ENCODE data around the gene CDKL5. TPM values are rescaled to one million over a fixed set of nuclear protein-coding genes. Genes with fewer than 3 reads are reported as not detected.

The CDKL5 gene
- total RNA-seq: 10 to 100 TPM; 15.3 to 27.7 TPM
- 10 to 100 TPM; 10.6 to 15.3 TPM for polyA plus RNA-seq (ENCODE audit: insufficient read length in 2 of 2)
- long read RNA-seq, donor 1: 0 reads
- long read RNA-seq, donor 2, partial matches to known transcripts: 0 of 2 reads
- long read RNA-seq, donor 2, other reads (novel, unspliced or antisense): 0 of 2 reads
- long read RNA-seq, donor 3: 0 reads
- long read RNA-seq, donor 4: 0 reads

DNA sequence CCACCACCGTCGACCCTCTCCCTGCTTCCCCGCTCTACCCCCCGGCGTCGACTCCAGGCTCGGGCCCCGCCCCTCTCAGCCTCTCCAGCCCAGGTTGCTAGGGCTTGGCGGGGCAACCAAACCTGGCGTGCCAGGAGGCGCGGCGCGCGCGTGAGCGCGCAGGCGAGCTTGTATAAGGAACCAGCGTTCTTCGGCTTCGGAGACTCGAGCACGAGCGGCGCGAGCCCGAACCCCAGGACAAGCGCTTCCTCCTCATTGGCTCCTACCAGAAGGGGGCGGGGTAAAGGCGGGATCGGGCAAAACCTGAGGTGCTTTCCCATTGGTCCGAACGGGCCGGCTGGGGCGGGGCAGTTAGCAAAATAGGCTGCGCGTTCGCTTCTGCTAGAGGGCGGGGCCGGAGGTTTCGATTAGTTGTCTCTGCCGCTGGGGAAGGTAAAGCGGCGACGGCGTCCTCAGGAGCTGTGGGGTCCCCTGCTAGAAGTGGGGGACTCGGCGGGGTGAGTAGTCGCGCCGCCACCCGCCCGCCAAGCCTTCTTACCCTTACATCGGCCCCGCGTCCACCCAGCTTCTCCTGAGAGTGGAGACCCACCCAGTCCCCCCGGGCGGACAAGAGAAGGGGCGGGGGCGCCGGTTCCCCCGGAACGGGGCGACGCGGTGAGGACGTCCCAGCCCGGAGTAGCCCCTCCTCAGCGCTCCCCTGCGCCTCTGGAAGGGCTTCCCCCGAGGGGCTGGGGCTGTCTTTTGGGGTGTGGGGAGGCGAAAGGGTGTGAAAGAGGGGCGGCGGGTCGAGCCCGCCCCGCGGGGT, at the start of gene CDKL5:
Gene CDKL5, plus strand, starts transcription at position 410 of the 805 bp plus-strand sequence. CDS start 81,489 bp downstream, outside the sequence.
- Histone ChIP-seq H3K27me3 (ENCODE audit: control insufficient read depth, insufficient read depth, low read length) (peaks cover 8% of the 10 kb centered on the region), H3K4me3 (ENCODE audit: low read depth, low read length) (peak within 1 kb of the TSS; percentile 73), H3K4me1 (ENCODE audit: control insufficient read depth, insufficient read depth, low read length) (no peaks in the 10 kb centered on the region), H3K9me3 (ENCODE audit: control insufficient read depth, insufficient read depth, low read length) (no peaks in the 10 kb centered on the region), H3K27ac (ENCODE audit: low read depth, low read length) (peak within 1 kb of the TSS; percentile 88), H3K36me3 (ENCODE audit: control insufficient read depth, insufficient read depth, low read length) (no peaks in the 10 kb centered on the region)
- WGBS (ENCODE audit: insufficient coverage): 7% methylated on average over 68 of the region's 79 CpGs
- DNase-seq (ENCODE audit: low read depth in 4 of 6, low spot score in 6 of 6): peak; percentile 81 to 99 (median 91)

- H3K9me3 ChIP-seq (ENCODE audit: control insufficient read depth, insufficient read depth, low read length): no peaks in the 10 kb centered on the region
- whole genome bisulfite sequencing (ENCODE audit: insufficient coverage): 37% methylated on average over 5 of the region's 6 CpGs
- no peak overlapping the region for H3K4me3 ChIP-seq (ENCODE audit: low read depth, low read length)
- no peak overlapping the region for H3K27ac ChIP-seq (ENCODE audit: low read depth, low read length)
- H3K4me1 ChIP-seq (ENCODE audit: control insufficient read depth, insufficient read depth, low read length): no peaks in the 10 kb centered on the region
- no peak for DNase-seq (ENCODE audit: low read depth in 4 of 6, low spot score in 6 of 6)
- no peaks in the 10 kb centered on the region for H3K27me3 ChIP-seq (ENCODE audit: control insufficient read depth, insufficient read depth, low read length)
- H3K36me3 ChIP-seq (ENCODE audit: control insufficient read depth, insufficient read depth, low read length): no peaks in the 10 kb centered on the region
Observed at GRCh38 chrX:18377796-18378195, 47.6 kb upstream of the CDKL5 start.

DNA sequence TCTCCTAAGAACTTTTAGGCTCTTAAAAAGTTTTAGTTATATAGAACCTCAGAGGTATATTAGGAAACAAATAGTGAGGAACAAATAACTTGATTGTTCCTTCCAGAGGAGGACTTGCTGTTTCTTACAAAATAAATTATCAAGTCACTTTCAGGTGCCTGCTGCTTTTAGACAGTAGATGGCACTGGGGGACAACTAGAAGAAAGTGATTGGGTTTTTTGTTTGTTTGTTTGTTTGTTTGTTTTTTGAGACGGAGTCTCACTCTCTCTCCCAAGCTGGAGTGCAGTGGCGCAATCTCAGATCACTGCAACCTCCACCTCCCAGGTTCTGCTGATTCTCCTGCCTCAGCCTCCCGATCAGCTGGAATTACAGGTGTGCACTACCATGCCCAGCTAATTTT, 35.4 kb upstream of the CDKL5 start:
- Histone ChIP-seq H3K27me3 (ENCODE audit: control insufficient read depth, insufficient read depth, low read length) (no peaks in the 10 kb centered on the region), H3K4me3 (ENCODE audit: low read depth, low read length) (no peak overlapping the region)
- no CpG with 5 or more reads among the region's 3 CpGs for WGBS (ENCODE audit: insufficient coverage)

DNA sequence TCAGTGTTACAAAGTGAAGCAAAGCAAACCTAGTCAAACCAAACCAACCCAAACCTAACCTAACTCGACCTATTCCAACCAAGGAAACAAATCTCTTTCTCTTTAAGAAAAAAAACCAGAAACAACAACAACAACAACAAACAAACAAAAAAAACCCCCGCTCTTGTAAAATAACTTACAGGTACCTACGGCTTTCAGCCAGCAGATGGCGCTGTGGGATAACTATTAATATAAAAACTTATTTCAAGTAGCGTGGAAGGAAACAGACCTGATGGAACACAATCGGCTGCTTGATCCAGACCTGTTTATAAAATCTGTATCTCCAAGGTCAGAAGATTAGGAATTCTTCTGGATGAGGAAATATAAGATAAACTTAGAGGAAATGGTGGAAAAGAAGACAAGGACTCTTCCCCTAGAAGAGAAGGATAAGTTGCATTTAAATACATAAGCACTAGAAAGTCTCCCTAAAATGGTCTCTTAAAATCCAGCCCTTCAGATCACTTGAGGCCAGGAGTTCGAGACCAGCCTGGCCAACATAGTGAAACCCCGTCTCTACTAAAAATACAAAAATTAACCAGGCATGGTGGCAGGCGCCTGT, 34.4 kb upstream of the CDKL5 start:
- WGBS (ENCODE audit: insufficient coverage): 0% methylated on average over 1 of the region's 9 CpGs

More for the DNA sequence above, 35.4 kb upstream of the CDKL5 start:
- no peaks in the 10 kb centered on the region for H3K36me3 ChIP-seq (ENCODE audit: control insufficient read depth, insufficient read depth, low read length)
- no peaks in the 10 kb centered on the region for H3K9me3 ChIP-seq (ENCODE audit: control insufficient read depth, insufficient read depth, low read length)
- H3K4me1 ChIP-seq (ENCODE audit: control insufficient read depth, insufficient read depth, low read length): peaks cover 6% of the 10 kb centered on the region
- no peak overlapping the region for H3K27ac ChIP-seq (ENCODE audit: low read depth, low read length)
- peak in 1 of 6 donors; percentile 8 for DNase-seq (ENCODE audit: low read depth in 4 of 6, low spot score in 6 of 6)

DNA sequence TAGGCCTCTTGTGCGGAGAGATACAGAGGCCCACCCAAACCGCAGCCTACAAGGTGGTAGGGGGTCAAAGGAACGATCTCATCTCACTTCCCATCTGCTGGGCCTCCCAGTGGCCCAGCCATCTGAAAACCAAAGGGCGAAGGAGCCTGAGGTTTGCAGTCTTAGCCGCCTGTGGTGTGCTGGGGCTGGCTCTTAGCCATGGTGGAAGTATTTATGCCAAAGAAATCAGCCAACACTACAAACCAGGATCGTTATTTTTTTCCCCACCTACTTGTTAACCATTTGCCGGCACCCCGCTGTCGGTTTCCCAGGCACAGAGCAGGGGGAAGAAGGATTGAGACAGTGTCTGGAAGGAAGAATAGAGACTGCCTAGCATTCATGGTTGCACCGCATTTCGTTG, 30.9 kb upstream of the CDKL5 start:
- 50% methylated on average over 2 of the region's 11 CpGs for WGBS (ENCODE audit: insufficient coverage)
- H3K36me3 ChIP-seq (ENCODE audit: control insufficient read depth, insufficient read depth, low read length): no peaks in the 10 kb centered on the region
- no peaks in the 10 kb centered on the region for H3K27me3 ChIP-seq (ENCODE audit: control insufficient read depth, insufficient read depth, low read length)
- peak in 2 of 6 donors; percentile 43 to 65 for DNase-seq (ENCODE audit: low read depth in 4 of 6, low spot score in 6 of 6)
- peaks cover 11% of the 10 kb centered on the region for H3K4me1 ChIP-seq (ENCODE audit: control insufficient read depth, insufficient read depth, low read length)
- no peak overlapping the region for H3K4me3 ChIP-seq (ENCODE audit: low read depth, low read length)
- H3K9me3 ChIP-seq (ENCODE audit: control insufficient read depth, insufficient read depth, low read length): no peaks in the 10 kb centered on the region
- H3K27ac ChIP-seq (ENCODE audit: low read depth, low read length): no peak overlapping the region

More for the DNA sequence above, 34.4 kb upstream of the CDKL5 start:
- Histone ChIP-seq H3K27me3 (ENCODE audit: control insufficient read depth, insufficient read depth, low read length) (no peaks in the 10 kb centered on the region), H3K27ac (ENCODE audit: low read depth, low read length) (no peak overlapping the region), H3K36me3 (ENCODE audit: control insufficient read depth, insufficient read depth, low read length) (no peaks in the 10 kb centered on the region), H3K4me1 (ENCODE audit: control insufficient read depth, insufficient read depth, low read length) (peaks cover 11% of the 10 kb centered on the region), H3K4me3 (ENCODE audit: low read depth, low read length) (no peak overlapping the region), H3K9me3 (ENCODE audit: control insufficient read depth, insufficient read depth, low read length) (no peaks in the 10 kb centered on the region)
- DNase-seq (ENCODE audit: low read depth in 4 of 6, low spot score in 6 of 6): peak in 3 of 6 donors; percentile 54 to 89 (median 77)

- no peak for DNase-seq (ENCODE audit: low read depth in 4 of 6, low spot score in 6 of 6)
- H3K27me3 ChIP-seq (ENCODE audit: control insufficient read depth, insufficient read depth, low read length): no peaks in the 10 kb centered on the region
- H3K4me3 ChIP-seq (ENCODE audit: low read depth, low read length): no peak overlapping the region
- peaks cover 2% of the 10 kb centered on the region for H3K9me3 ChIP-seq (ENCODE audit: control insufficient read depth, insufficient read depth, low read length)
- no peak overlapping the region for H3K27ac ChIP-seq (ENCODE audit: low read depth, low read length)
- no peaks in the 10 kb centered on the region for H3K4me1 ChIP-seq (ENCODE audit: control insufficient read depth, insufficient read depth, low read length)
- 61% methylated on average over 3 of the region's 4 CpGs for WGBS (ENCODE audit: insufficient coverage)
- no peaks in the 10 kb centered on the region for H3K36me3 ChIP-seq (ENCODE audit: control insufficient read depth, insufficient read depth, low read length)
Observed at GRCh38 chrX:18401848-18402213, 23.6 kb upstream of the CDKL5 start.

- peaks cover 3% of the 10 kb centered on the region for H3K27me3 ChIP-seq (ENCODE audit: control insufficient read depth, insufficient read depth, low read length)
- WGBS (ENCODE audit: insufficient coverage): 79% methylated on average over 4 of the region's 8 CpGs
- H3K9me3 ChIP-seq (ENCODE audit: control insufficient read depth, insufficient read depth, low read length): peaks cover 2% of the 10 kb centered on the region
- no peaks in the 10 kb centered on the region for H3K4me1 ChIP-seq (ENCODE audit: control insufficient read depth, insufficient read depth, low read length)
- H3K36me3 ChIP-seq (ENCODE audit: control insufficient read depth, insufficient read depth, low read length): no peaks in the 10 kb centered on the region
- H3K4me3 ChIP-seq (ENCODE audit: low read depth, low read length): no peak overlapping the region
- DNase-seq (ENCODE audit: low read depth in 4 of 6, low spot score in 6 of 6): no peak
- H3K27ac ChIP-seq (ENCODE audit: low read depth, low read length): no peak overlapping the region
Observed at GRCh38 chrX:18406531-18407266, 18.7 kb upstream of the CDKL5 start.

DNA sequence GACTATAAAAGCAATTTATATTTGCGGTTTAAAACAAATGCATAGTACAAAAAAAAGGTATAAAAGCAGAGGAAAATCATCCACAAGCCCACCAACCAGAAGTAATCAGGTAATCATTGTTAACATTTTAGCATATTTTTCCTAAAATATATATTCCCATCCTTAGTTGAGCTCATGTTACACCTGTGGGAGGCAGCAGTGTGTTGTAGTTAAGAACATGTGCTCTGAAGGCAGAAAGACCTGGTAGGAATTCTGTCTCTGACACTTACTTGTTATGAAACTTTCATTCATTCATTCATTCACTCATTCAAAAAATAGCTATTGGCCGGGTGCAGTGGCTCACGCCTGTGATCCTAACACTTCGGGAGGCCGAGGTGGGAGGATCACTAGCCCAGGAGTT, 15.4 kb upstream of the CDKL5 start:
- Histone ChIP-seq H3K27me3 (ENCODE audit: control insufficient read depth, insufficient read depth, low read length) (peaks cover 3% of the 10 kb centered on the region), H3K4me1 (ENCODE audit: control insufficient read depth, insufficient read depth, low read length) (no peaks in the 10 kb centered on the region), H3K9me3 (ENCODE audit: control insufficient read depth, insufficient read depth, low read length) (no peaks in the 10 kb centered on the region), H3K4me3 (ENCODE audit: low read depth, low read length) (no peak overlapping the region), H3K27ac (ENCODE audit: low read depth, low read length) (no peak overlapping the region), H3K36me3 (ENCODE audit: control insufficient read depth, insufficient read depth, low read length) (no peaks in the 10 kb centered on the region)
- WGBS (ENCODE audit: insufficient coverage): 100% methylated on average over 2 of the region's 5 CpGs
- peak in 2 of 6 donors; percentile 45 to 72 for DNase-seq (ENCODE audit: low read depth in 4 of 6, low spot score in 6 of 6)

GRCh38 chrX:18415386-18415785, 10.0 kb upstream of the CDKL5 start:
- Histone ChIP-seq H3K4me1 (ENCODE audit: control insufficient read depth, insufficient read depth, low read length) (no peaks in the 10 kb centered on the region), H3K27ac (ENCODE audit: low read depth, low read length) (no peak overlapping the region), H3K4me3 (ENCODE audit: low read depth, low read length) (no peak overlapping the region), H3K9me3 (ENCODE audit: control insufficient read depth, insufficient read depth, low read length) (peaks cover 1% of the 10 kb centered on the region), H3K27me3 (ENCODE audit: control insufficient read depth, insufficient read depth, low read length) (peaks cover 2% of the 10 kb centered on the region), H3K36me3 (ENCODE audit: control insufficient read depth, insufficient read depth, low read length) (no peaks in the 10 kb centered on the region)
- DNase-seq (ENCODE audit: low read depth in 4 of 6, low spot score in 6 of 6): no peak
